GM18511 (cell line): Measurements from ENCODE around the gene SYNE2.
"Not testable (repeated sequence)": the region's sequence is repeated elsewhere in the genome, so short reads cannot be mapped to it uniquely, and the experiment has no call there.

Source experiments
- ATAC-seq: cut with Tn5 transposase; IDR thresholded peaks from one replicate; pipeline ENCODE4 v1.9.1; 2021; ENCODE audit warnings: mild to moderate bottlenecking, moderate library complexity; ENCODE audit not compliant: unreplicated experiment

SYNE2 gene

DNA sequence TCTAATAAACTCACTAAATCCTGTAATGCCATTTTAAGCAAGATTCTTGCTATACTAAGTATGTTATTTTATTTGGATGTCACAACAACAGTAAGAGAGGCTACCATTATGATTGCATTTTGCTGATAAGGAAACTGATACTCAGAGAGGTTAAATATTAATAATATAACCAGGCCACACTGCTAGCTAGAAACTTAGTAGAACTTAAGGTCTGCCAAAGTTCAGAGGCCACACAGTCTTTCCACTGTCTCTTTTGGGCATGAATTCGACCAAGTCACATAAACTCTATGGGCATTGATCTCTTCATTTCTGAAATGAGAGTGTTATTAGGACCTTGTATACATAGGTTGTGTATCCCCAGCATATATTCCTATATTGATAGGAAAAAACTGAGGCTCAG lies 147.9 kb downstream of the SYNE2 start:
- peak; percentile 62 for ATAC-seq

DNA sequence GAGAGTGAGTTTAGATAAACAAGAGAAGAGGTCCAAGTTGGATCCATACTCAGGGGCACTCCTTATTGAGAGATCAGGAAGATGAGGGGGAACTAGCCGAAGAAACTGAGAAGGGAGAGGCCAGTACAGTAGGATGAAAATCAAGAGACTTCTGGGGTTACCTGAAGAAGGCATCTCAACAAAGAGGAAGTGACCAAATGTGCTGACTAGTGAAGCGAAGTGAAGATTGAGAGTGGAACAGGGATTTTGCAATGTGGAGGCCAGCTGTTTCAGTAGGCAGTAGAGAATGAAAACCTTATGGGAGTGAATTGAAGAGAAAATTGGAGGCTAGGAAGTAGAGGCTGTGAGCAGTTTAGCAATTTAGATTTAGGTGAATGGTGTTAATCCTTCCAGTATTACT lies 153.0 kb downstream of the SYNE2 start:
- ATAC-seq, result no peak

DNA sequence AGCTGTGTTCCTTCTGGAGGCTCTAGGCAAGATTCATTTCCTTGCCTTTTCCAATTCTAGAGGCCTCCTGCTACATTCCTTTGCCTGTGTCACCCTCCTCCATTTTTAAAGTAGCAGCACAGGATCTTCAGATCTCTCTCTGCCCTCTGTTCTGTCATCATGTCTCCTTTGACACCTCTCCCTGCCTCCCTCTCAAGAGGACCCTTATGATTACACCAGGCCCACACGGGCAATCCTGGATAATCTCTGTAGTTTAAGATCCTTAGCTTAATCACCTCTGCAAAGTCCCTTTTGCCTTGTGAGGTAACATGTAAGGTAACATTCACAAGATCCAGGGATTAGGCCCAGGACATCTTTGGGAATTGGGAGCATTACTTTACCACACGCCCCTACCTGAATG lies 155.2 kb downstream of the SYNE2 start:
- no peak for ATAC-seq

DNA sequence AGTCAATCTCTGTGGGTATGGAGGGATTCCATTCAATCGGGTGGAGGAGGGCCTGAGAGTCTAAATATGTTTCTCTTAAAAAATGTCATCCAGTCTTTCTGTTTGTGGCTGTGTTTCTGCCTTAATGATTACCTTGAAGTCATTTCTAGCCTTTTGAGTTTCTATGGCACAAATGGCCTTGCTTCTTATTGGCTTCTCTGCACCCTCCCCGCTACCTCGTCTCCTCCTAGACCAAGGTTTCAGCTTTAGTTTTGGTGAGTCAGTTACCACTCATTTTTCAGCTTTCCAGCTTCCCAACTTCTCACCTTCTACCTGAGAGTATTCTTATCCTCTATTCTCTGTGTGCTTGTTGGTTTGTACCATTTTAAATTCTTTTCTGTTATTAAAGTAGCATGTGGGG lies 159.2 kb downstream of the SYNE2 start:
- ATAC-seq, result no peak

DNA sequence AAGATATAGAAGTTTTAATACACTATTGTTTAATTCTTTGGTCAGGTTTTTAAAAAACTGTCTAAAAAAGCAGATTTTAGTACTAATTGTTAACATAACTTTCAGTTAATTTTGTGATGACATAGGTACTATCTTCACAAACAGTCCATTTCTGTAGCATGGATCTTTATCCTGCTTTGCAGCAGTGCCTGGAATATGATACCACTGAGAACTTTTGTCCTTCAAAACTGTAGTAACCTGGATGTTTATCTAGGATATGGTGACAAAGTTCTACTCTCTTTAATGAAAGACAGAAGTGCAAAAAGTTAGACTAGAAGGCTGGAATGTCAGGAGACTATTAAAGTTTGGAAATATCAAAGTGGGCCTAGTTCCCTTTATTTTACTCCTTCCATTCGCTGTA lies 159.9 kb downstream of the SYNE2 start:
- ATAC-seq, result no peak

DNA sequence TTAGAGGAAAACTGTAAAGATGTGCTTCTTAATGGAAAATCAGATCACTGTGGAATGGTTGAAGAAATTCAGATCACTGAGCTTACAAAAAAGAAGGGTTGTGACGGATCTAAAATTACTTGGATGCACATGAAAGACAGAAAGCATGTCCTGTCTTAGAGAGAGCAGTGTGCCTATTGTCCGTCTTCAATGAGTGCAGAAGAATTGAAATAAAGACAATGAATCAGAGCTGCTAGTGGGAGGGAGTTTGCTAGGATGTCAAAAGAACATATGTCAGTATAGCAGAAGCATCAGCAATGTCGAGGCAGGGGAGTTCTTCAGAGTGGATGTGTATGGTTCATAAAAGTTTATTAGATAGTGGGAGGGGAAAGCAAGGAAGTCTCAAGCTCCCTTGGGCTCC lies 172.7 kb downstream of the SYNE2 start:
- no peak for ATAC-seq

DNA sequence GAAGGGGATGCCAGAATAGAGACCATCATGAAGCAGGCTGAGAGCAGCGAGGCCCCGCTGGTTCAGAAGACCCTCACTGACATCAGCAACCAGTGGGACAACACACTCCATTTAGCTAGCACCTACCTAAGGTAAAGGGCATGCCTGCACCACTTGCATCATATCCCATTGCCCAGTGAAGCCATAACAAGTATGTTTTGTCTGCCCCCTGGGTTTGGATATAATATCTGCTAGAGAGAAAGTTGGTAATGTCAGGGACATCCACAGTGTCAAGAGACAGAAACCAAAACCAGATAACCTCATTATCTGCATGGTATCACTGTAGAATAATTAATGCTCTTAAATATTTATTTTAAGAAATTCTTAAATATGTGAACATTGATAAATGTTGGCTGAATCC lies 173.8 kb downstream of the SYNE2 start:
- ATAC-seq, result no peak

DNA sequence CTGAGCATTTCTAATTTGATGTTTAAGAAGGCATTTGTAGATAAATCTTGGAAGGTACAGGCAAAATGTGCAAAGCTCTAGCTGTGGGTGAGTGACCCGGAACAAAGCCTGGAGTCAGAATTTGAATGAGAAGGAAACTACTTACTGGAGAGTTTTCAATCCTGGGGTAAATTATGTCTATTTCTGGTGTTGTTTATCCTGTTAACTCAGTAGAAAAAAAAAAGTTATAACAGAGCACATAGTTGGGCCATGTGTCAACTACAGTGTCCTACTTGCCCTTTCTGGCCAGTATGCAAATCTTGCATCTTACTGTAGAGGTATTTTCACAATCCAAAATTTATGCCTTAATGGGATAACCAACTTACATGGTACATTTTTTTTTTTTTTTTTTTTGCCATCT lies 182.3 kb downstream of the SYNE2 start:
- ATAC-seq, result no peak

DNA sequence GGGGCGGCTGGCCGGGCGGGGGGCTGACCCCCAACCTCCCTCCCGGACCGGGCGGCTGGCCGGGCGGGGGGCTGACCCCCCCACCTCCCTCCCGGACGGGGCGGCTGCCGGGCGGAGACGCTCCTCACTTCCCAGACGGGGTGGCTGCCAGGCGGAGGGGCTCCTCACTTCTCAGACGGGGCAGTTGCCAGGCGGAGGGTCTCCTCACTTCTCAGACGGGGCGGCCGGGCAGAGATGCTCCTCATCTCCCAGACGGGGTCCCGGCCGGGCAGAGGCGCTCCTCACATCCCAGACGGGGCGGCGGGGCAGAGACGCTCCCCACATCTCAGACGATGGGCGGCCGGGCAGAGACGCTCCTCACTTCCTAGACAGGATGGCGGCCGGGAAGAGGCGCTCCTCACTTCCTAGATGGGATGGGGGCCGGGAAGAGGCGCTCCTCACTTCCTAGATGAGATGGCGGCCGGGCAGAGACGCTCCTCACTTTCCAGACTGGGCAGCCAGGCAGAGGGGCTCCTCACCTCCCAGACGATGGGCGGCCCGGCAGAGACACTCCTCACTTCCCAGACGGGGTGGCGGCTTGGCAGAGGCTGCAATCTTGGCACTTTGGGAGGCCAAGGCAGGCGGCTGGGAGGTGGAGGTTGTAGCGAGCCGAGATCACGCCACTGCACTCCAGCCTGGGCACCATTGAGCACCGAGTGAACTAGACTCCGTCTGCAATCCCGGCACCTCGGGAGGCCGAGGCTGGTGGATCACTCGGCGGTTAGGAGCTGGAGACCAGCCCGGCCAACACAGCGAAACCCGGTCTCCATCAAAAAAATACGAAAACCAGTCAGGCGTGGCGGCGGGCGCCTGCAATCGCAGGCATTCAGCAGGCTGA lies 185.3 kb downstream of the SYNE2 start:
- ATAC-seq, result not testable (repeated sequence)

DNA sequence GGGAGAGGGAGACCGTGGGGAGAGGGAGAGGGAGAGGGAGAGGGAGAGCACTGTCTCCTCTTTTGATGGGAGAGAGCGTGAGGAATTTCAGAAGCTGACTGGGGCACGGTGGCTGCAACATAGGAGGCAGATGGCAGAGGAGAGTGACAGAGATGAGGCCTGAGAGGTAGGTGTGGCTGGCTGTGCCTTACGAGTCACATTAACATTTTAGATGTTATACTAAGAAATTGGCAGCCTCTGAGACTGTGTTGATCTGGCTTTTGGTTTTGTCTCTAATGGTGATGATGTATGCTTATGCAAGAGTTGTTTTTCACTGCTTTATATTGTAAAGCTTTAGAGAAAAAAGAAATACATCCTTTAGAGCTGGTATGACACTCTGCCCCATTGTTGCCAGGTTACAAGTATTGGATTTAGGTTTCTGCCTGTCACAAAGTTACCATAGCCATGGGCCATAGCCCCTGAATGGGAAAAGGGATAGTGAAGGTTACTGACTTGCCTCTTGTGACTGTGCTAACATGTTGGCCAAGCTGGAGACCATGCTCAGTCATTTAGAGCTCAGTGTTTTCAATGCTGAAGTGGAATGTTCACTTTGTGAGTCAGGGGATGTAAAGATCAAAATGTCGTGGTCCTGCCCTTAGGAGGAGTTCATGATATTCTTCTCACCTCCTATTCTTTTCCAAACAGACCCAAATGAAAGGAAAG lies 186.2 kb downstream of the SYNE2 start:
- ATAC-seq, result no peak

DNA sequence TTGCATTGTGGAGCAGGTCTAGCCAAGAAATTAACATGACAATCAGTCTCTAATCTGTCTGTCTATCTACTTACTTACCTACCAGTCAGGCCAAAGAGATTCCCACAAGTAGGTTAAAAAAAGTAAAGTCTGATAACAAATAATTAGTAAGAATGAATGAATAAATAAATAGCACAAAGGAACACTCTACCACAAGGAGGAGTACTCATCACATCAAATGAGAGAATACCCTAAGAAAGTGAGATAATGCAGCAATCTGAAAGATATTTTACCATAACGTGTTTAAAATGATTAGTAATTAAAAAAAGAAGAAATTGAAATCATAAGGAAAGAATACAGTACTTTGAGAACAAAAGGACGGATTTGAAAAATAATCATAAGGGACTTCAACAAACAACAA lies 187.2 kb downstream of the SYNE2 start:
- no peak for ATAC-seq

DNA sequence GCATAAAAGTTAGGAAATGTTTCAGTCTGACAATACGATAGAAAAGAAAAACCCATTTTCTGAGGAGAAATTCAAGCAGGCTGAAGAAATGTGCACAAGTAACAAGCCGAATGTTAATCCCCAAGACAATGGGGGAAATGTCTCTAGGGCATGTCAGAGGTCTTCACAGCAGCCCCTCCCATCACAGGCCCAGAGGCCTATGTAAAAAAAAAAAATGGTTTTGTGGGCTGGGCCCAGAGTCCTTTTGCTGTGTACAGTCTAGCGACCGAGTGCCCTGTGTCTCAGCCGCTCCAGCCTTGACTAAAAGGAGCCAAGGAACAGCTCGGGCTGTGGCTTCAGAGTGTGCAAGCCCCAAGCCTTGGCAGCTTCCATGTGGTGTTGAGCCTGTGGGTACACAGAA lies 190.5 kb downstream of the SYNE2 start:
- not testable (repeated sequence) for ATAC-seq

DNA sequence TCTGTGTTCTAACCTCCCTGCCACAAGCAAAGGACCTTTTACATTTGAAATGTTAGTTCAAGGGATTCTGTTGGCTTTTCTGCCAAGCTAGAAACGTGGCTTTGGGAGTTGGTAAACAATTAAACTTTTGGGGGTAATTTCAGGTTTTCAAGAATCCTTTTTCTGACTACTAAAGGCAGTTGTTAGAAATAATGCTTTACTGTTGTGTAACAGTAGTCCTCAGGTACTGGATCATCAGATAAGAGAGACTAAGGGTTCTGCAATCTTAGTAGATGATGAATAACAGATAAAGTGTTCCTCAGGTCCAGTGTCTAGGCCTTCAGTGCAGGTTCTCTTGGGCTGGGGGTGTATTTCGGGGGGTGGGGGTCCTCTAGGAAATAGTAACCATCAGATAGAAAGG lies 192.3 kb downstream of the SYNE2 start:
- ATAC-seq, result no peak

DNA sequence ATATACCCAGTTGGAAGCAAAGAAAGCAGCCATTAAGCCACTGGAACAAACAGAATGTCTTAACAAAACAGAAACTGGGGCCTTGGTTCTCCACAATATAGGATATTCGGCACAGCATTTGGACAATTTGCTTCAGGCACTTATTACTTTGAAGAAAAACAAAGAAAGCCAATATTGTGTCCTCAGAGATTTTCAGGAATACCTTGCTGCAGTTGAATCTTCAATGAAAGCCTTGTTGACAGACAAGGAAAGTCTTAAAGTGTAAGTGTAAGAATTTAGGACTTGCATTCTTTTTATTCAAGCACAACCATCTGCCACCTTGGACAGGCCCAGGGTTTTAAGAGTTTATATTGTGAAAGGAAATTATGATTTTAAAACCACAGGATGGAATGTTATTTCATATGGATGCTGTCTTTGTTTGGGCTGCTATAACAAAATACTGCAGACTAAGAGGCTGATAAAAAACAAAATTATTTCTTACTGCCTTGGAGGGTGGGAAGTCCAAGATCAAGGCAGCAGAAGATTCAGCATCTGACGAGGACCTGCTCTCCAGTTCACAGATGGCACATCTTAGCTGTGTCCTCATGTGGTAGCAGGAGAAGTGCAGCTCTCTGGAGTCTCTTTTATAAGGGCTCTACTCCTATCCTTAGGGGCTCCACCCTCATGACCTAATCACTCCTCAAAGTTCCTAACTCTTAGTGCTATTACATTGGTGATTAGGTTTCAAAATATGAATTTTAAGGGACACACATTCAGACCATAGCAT lies 197.0 kb downstream of the SYNE2 start:
- no peak for ATAC-seq

DNA sequence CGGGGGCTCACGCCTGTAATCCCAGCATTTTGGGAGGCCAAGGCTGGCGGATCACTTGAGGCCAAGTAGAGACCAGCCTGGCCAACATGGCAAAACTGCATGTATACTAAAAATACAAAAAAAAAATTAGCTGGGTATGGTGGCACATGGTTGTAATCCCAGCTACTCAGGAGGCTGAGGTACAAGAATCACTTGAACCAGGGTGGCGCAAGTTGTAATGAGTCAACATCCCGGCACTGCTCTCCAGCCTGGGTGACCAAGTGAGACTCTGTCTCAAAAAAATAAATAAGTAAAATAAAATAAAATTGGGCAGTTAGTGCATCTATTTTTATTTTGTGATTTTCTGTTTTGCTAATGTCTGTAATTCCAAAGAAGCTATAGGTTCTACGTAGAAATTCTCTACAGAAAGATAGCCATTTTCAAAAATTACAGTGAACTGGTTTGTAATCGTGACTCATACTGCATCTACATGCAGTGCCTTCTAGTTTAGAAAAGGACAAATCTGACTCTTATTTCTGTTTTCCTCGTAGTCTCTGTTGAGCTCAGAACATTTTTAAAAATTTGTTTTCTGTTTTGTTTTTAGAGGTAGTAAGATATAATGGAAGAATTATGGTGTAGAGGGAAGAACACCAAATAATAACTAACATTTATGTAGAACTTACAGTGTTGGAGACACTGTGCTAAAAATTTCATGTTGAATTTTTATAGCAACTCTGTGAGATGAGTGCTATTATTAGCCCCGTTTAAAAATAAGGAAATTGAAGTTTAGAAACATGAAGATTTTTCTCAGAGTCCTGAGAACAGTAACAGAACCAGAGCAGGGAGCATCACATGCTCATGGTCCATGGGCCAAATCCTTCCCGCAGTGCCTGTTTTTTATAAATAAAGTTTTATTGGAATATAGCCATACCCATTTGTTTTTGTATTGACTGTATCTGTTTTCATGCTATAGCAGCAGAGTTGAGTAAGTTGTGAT lies 201.2 kb downstream of the SYNE2 start:
- no peak for ATAC-seq

DNA sequence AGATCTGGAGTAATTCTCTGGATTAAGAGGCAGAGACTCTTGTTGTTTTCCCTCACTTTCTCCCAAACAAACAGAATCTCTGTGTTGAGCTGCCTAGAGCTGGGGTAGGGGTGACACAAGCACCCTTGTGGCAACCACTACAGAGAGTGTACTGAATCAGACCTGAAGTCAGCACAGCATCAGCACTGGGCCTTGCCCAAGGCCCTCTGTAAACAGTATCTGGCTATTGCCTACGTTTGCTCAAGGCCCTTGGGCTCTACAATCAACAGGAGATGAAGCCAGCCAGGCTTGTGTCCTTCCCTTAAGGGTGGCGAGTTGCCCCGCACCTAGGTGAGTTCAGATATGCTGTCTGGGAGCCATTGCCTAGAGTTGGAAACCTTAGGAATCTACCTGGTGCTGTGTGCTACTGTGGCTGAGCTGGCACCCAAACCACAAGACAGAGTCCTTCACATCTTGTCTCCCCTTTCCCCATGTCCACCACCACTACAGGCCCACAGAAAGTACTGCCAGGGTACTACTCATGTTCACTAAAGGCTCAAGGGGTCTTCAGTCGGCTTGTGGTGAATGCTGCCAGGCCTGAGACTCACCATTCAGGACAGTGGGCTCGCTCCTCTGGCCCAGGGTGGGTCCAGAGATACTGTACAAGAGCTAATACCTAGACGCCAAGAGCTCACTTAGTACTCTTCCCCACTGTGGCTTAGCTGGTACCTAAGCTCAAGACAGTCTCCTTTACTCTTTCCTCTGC lies 206.8 kb downstream of the SYNE2 start:
- ATAC-seq, result no peak

DNA sequence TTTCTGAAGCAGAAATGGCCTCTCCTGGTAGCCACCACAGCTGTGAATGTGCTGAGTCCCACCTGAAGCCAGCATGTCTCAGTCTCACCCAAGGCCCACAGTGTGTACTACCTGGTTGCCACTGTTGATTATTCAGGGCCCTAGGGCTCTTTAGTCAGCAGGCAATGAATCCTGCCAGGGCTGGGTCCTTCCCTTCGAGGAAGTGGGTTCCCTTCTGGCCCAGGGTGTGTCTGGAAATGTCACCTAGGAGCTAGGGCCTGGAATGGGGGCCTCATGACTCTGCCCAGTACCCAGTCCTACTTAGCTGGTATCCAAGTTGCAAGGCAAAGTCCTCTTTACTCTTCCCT lies 207.4 kb downstream of the SYNE2 start:
- no peak for ATAC-seq

DNA sequence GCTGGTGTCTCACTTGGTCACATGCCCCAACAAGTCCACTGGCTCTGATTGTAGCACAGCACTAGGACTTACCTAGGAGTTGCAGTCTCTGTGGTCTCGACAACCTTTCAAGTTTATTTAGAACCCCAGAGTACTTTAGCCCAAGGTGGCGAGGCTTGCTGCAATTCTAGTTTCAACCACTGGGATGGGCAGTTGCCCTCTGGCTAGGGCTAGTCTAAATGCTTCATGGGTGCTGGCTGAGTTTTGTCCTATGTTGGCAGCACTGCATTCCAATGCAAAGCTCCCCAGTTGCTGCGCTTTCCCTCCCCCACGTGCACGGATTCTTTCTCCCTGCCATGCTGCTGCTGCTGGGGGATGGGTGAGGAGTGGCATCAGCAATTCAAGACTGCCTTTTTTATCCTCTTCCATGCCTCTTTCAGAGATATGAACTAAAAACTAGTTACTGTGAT lies 207.9 kb downstream of the SYNE2 start:
- ATAC-seq, result no peak

DNA sequence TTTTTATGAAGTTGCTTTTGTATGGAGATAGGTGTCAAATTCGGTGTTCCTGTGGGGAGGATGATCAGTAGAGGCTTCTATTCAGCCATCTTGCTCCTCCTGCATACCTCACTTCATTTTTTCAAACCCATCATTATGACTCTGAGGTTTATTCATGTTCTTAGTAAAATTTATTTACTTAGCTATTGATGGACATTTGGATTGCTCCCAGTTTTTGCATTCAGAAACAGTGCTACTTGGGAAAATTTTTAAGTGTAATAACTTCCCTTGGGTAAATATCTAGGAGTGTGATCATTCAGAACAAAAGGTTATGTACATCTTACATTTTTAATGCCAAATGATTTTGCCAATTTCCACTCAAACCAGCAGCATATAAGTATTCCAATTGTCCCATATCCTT lies 208.3 kb downstream of the SYNE2 start:
- no peak for ATAC-seq

DNA sequence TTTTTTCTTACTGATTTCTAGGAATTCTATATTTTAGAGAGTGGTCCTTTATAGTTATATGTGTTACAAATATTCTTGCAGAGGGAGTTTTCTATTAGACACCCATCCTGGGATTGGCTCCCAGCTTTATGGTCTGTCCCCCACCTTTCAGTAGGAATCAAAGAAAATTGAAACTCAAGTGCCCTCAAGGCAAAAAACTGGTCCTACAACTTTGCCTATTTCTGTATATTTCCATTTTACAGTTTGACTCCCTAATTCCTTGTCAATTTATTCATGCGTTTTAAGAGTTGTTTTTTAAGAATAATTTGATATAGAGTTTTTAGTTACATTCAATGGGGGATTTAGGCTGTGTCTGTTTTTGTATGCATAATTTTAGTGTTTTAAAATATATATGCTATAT lies 208.9 kb downstream of the SYNE2 start:
- ATAC-seq, result no peak
